Esophagus muscularis mucosa (tissue), 4 donors: ENCODE measurements around the gene SOX1.

Experiments used
- CTCF ChIP-seq, 3 experiments: fragments of 200-600 bp in 2 of 3; fragments of 450-650 bp in 1 of 3; sonication (generic) in 2 of 3; IDR thresholded peaks; one replicate each; pipeline ENCODE4 v1.5.1; 2017 to 2019; ENCODE audit warnings: antibody characterized with exemption in 3 of 3, mild to moderate bottlenecking in 2 of 3, moderate library complexity in 1 of 3
- EP300 ChIP-seq: sonication (generic); formaldehyde crosslinking; IDR thresholded peaks from one replicate; pipeline ENCODE4 v1.6.1; 2017; ENCODE audit warnings: antibody characterized with exemption
- POLR2AphosphoS5 ChIP-seq, 2 donors: sonication (generic); formaldehyde crosslinking; IDR thresholded peaks; one replicate each; pipeline ENCODE4 v1.6.1; 2017; ENCODE audit warnings: antibody characterized with exemption in 2 of 2

DNA sequence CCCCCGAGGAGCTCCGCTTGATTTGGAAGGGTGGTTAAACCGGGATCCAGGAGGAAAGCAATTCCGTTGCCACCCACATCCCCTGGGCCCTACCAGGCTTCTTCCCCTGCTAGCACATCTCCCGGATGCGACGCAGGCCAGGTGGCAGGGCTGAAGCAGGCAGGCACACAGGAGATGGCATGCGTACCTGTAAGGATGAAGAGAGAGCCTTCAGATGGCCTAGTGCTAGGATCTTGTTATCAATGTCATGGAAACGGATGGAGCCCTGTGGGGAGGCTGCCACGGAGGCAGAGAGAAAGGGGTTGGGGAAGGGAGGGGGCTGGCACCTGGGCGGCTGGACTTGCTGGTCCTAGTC, 8.5 kb upstream of the SOX1 start:
- TF ChIP-seq CTCF (IDR thresholded peaks at IDR 0.05), result no peak
- TF ChIP-seq EP300, result no peak
- TF ChIP-seq POLR2AphosphoS5 (IDR thresholded peaks at IDR 0.05), result no peak
